Lung (tissue), 12 donors: ENCODE results near the gene MTA1. TPM values are rescaled to one million over a fixed set of nuclear protein-coding genes. Genes with fewer than 3 reads are reported as not detected.
A peak's percentile ranks its signal among the peaks of the same experiment; 100 is the strongest.

Experiments used
- ATAC-seq: fragments of 200-7000 bp; cut with Tn5 transposase; one replicate; pipeline ENCODE4 v1.9.1; 2020; ENCODE audit warnings: moderate number of reproducible peaks; ENCODE audit not compliant: insufficient read depth, low FRiP score
- DNase-seq, 3 donors: peaks; one replicate each; pipeline ENCODE4 v3.0.0-alpha.2; 2013 to 2017
- H3K27ac ChIP-seq, 2 donors: one replicate each; pipeline ENCODE4 v1.5.1; 2013; ENCODE audit warnings: mild to moderate bottlenecking in 2 of 2, moderate library complexity in 2 of 2, control low read depth in 1 of 2, inconsistent platforms in 1 of 2, low read depth in 1 of 2, low read length in 1 of 2
- H3K27me3 ChIP-seq, 3 donors: one replicate each; pipeline ENCODE4 v1.5.1; 2013; ENCODE audit warnings: low read length in 2 of 3; ENCODE audit not compliant: control insufficient read depth in 3 of 3, insufficient read depth in 3 of 3
- H3K36me3 ChIP-seq, 4 donors: one replicate each; pipeline ENCODE4 v1.5.1; 2013; ENCODE audit warnings: low read length in 4 of 4, mild to moderate bottlenecking in 1 of 4, moderate library complexity in 1 of 4; ENCODE audit not compliant: control insufficient read depth in 4 of 4, insufficient read depth in 4 of 4
- H3K4me1 ChIP-seq, 5 donors: one replicate each; pipeline ENCODE4 v1.5.1; 2013; ENCODE audit warnings: low read length in 5 of 5, mild to moderate bottlenecking in 2 of 5, moderate library complexity in 1 of 5; ENCODE audit not compliant: control insufficient read depth in 5 of 5, insufficient read depth in 5 of 5
- H3K4me3 ChIP-seq: one replicate; pipeline ENCODE4 v1.5.1; 2013; ENCODE audit warnings: mild to moderate bottlenecking, control low read depth, moderate library complexity
- H3K9ac ChIP-seq, 2 donors: one replicate each; pipeline ENCODE4 v1.5.1; 2013; ENCODE audit warnings: low read length in 2 of 2, control low read depth in 1 of 2; ENCODE audit not compliant: insufficient read depth in 1 of 2
- H3K9me3 ChIP-seq, 4 donors: one replicate each; pipeline ENCODE4 v1.5.1; 2013; ENCODE audit warnings: low read length in 3 of 4, mild to moderate bottlenecking in 1 of 4, moderate library complexity in 1 of 4; ENCODE audit not compliant: control insufficient read depth in 4 of 4, insufficient read depth in 3 of 4
- CTCF ChIP-seq: IDR thresholded peaks from 2 replicates; pipeline ENCODE4 v1.5.1; 2012; ENCODE audit warnings: mild to moderate bottlenecking; ENCODE audit errors: control extremely low read depth, extremely low read depth
- WGBS, 2 donors: extraction: QIAGEN DNeasy Blood & Tissue Kit; methylation state at CpG; one replicate each; pipeline ENCODE4 v1.1.7; 2013; 5-methylcytosine and 5-hydroxymethylcytosine counted together
- polyA plus RNA-seq, 2 donors: library from polyadenylated mRNA; stranded (reverse); fragments of 200-250 nt; gene quantifications; one replicate each; pipeline ENCODE4 v1.2.1, GENCODE V29; 2013
- total RNA-seq, 2 donors: library from RNA; depleted of rRNA in 1 of 2; stranded (reverse); fragments of >200 nt in 1 of 2; gene quantifications; one replicate each; pipeline ENCODE4 v1.2.1, GENCODE V29; 2014 to 2021
- donor health status: control.
- donor health status: control.
- donor health status: Bipolar disorder and iron deficiency.
- donor health status: healthy.
- donor health status: DM: yes; HTN: yes; CAD: no.

MTA1 gene
- total and polyA plus RNA-seq, 4 donors, result 40.2 to 113 (median 63.6) TPM

GRCh38 chr14:105398726-105399465, 20.7 kb upstream of the MTA1 start:
- H3K4me1 ChIP-seq, result peaks cover 0 to 24% (median 7%) of the 10 kb centered on the region in 5 donors
- H3K36me3 ChIP-seq, result peaks cover 5 to 19% (median 14%) of the 10 kb centered on the region in 4 donors
- H3K9me3 ChIP-seq, result peaks cover 0 to 7% (median 2%) of the 10 kb centered on the region in 4 donors
- DNase-seq (no peak), ATAC-seq (peak; percentile 36)
- no peak overlapping the region for H3K9ac ChIP-seq
- H3K4me3 ChIP-seq, result peak overlapping the region; percentile 75
- peak overlapping the region; percentile 81 to 95 for H3K27ac ChIP-seq
- no peak for TF ChIP-seq CTCF
- 20 to 25% methylated on average over 41 of the region's 41 CpGs for WGBS, 2 donors
- no peaks in the 10 kb centered on the region for H3K27me3 ChIP-seq

GRCh38 chr14:105399466-105399775, 20.2 kb upstream of the MTA1 start:
- DNase-seq (no peak), ATAC-seq (no peak)
- TF ChIP-seq CTCF, result no peak
- H3K4me1 ChIP-seq, result peaks cover 0 to 24% (median 7%) of the 10 kb centered on the region in 5 donors
- peaks cover 0 to 7% (median 2%) of the 10 kb centered on the region in 4 donors for H3K9me3 ChIP-seq
- H3K9ac ChIP-seq, result no peak overlapping the region
- 78 to 86% methylated on average over 8 of the region's 8 CpGs for WGBS, 2 donors
- peak overlapping the region in 1 of 2 donors; percentile 95 for H3K27ac ChIP-seq
- no peak overlapping the region for H3K4me3 ChIP-seq
- H3K36me3 ChIP-seq, result peaks cover 5 to 19% (median 12%) of the 10 kb centered on the region in 4 donors
- H3K27me3 ChIP-seq, result no peaks in the 10 kb centered on the region

GRCh38 chr14:105400016-105400415, 19.6 kb upstream of the MTA1 start:
- peaks cover 0 to 7% (median 2%) of the 10 kb centered on the region in 4 donors for H3K9me3 ChIP-seq
- no peaks in the 10 kb centered on the region for H3K27me3 ChIP-seq
- no peak overlapping the region for H3K4me3 ChIP-seq
- no peak for TF ChIP-seq CTCF
- ATAC-seq, result no peak
- H3K9ac ChIP-seq, result no peak overlapping the region
- H3K36me3 ChIP-seq, result peaks cover 5 to 19% (median 10%) of the 10 kb centered on the region in 4 donors
- DNase-seq, result no peak
- peaks cover 0 to 24% (median 7%) of the 10 kb centered on the region in 5 donors for H3K4me1 ChIP-seq
- 92 to 97% methylated on average over 9 of the region's 9 CpGs for WGBS, 2 donors
- H3K27ac ChIP-seq, result no peak overlapping the region
